HG03442 (cell line): ENCODE results near the gene PCBD2.
"Not testable (repeated sequence)": the region's sequence is repeated elsewhere in the genome, so short reads cannot be mapped to it uniquely, and the experiment has no call there.

Experiments
- ATAC-seq: cut with Tn5 transposase; IDR thresholded peaks from one replicate; pipeline ENCODE4 v1.9.1; 2021; ENCODE audit warnings: mild to moderate bottlenecking, moderate library complexity; ENCODE audit not compliant: unreplicated experiment

The PCBD2 gene

DNA sequence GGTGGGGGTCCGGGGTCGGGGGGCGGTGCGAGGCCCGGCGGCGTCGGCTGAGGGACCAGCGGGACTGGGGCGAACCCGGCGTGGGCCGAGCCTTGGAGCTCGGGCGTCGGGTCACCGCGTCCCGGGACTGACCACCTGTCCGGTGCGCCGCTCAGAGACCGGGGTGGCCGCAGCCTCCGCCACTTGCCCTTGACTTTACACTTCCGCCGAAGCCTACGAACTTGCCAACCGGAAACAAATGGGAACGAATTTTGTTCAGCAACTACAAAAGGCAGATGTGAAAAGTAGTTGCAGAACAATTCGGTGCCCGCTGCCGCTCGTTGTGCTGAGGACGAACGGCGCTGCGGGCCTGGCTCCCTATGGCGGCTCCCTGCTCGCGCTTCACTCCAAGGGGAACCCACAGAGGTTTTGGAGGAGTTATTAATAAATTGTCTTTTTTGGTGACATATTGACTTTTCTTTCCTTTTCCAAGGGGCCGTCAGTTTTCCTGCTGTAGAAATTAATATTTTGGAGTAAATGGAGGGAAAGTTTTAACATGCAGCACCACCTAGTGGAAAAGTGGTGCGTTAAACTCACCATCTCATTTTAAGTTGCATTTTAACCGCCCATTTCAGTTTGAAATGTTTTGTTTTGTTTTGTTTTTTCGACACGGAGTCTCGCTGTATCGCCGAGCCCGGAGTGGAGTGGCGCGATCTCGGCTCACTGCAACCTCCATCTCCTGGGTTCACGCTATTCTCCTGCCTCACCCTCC lies 490 bp downstream of the PCBD2 start:
- peak; percentile 29 for ATAC-seq

GRCh38 chr5:134906811-134907210 lies 1.9 kb downstream of the PCBD2 start:
- no peak for ATAC-seq

DNA sequence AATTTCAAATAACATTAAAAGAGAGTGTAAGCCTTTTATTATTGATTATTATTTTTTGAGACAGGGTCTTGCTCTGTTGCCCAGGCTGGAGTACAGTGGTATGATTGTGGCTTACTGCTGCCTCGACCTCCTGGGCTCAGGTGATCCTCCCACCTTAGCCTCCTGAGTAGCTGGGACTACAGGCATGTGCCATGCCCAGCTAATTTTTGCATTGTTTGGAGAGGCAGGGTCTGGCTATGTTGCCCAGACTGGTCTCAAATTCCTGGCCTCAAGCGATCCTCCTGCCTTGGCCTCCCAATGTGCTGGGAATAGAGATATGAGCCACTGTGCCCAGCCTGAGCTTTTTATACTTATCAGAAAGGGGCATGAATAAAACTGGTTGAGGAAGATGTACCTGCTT lies 5.8 kb downstream of the PCBD2 start:
- ATAC-seq, result not testable (repeated sequence)

GRCh38 chr5:134911285-134912206 lies 6.6 kb downstream of the PCBD2 start:
- no peak for ATAC-seq

DNA sequence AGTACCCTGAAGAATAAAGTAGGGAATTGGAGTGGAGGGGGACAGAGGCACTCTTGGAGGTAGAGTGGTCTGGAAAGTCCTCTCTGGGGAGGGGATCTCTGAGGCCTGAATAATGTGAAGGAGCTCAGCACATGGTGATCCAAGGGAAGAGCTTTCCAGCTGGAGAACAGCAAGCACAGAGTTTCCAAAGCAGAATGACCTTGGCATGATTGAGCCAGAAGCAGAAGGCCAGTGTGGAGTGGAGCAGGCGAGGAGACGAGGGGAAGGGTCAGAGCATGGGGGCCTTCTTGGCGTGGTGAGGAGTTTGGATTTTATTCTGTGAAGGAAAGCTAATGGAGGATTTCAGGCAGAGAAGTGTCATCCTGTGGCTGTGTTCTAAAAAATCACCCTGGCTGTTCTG lies 8.3 kb downstream of the PCBD2 start:
- ATAC-seq, result no peak

- no peak for ATAC-seq
These were observed 8.9 kb downstream of the PCBD2 start for GRCh38 chr5:134913795-134914194.

- no peak for ATAC-seq
These were observed 12.3 kb downstream of the PCBD2 start for GRCh38 chr5:134917070-134917815.

GRCh38 chr5:134918861-134919260 lies 13.9 kb downstream of the PCBD2 start:
- ATAC-seq, result no peak

GRCh38 chr5:134920848-134921575 lies 16.1 kb downstream of the PCBD2 start:
- ATAC-seq, result no peak

GRCh38 chr5:134932508-134932907 lies 27.6 kb downstream of the PCBD2 start:
- no peak for ATAC-seq

GRCh38 chr5:134934202-134934601 lies 29.3 kb downstream of the PCBD2 start:
- ATAC-seq, result no peak

DNA sequence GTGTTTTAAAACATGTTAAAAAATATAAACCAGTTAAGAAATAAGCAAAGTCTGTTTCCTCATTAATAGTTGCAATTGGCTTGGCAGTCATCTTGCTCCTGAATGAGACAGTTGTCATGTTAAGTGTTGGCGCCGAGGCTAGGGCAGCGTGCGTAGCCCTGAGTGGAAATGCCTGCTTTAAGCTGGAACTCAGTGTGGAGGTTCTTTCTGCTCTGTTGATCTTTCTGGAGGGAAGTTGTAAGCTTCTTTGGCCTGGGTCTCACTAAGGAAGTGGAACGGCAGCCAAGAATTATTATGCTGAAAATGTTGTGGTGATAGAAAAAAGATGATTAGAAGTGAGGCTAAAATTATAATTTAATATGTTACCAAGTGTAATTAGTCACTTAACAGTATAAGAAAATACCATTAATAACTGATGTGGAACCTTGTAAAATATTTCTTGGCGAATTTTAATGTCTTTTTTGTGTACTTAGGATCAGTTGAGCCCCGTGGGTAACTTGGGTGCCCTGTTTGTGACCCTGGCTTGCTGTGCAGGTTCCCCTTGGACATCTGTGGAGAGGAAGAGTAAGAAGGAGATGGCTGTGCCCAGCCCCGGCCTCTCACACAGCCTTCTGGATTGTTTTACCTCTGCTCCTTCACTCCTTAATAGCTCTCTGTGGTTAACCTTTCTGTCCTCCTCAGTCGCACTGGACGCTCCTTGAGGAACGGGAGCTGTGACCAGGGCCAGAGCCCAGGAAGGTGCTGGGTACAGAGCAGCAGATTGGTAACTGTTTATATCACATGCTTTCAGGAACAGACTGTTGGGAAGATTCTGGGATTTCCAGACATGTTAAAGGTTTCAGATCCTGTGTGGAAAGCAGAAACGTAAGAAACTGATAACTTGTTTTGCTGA lies 31.0 kb downstream of the PCBD2 start:
- ATAC-seq, result no peak

DNA sequence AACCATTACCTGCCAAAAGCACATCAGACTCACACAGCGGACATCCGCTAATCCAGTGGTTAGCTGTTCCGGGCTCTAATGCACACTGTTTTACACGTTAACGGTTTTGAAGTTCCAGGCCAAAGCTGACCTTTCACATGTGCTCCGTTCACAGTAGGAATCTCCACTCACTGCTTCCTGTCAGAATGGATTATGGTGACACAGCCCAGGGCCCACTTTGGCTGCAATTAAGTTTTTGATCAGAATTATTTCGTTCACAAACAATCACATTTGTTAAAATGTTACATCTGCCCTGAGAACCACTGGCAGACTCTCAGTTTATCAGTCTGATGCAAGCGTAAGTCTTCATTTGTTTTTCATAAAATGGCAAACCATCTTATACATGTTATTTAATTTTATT lies 32.6 kb downstream of the PCBD2 start:
- no peak for ATAC-seq

GRCh38 chr5:134938030-134938429 lies 33.1 kb downstream of the PCBD2 start:
- ATAC-seq, result no peak

DNA sequence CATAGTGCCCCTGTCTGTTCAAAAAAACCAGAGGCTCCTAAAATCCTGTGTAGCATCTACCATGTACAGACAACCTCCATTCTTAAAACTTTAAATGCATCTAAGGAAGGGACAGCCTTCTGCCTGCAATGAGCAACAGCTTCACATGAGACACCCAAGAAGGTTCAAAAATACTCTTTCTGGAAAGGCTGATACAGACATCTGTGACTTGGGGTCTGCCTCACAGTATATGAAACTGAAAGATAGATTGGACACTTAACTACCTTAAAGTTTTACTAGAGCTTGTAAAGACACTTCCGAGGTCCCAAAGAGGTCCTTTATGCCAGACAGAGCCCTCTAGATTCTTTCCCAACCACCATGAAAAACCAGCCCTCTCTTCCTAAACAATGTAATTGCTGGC lies 34.6 kb downstream of the PCBD2 start:
- no peak for ATAC-seq

GRCh38 chr5:134943547-134943946 lies 38.6 kb downstream of the PCBD2 start:
- ATAC-seq, result no peak

DNA sequence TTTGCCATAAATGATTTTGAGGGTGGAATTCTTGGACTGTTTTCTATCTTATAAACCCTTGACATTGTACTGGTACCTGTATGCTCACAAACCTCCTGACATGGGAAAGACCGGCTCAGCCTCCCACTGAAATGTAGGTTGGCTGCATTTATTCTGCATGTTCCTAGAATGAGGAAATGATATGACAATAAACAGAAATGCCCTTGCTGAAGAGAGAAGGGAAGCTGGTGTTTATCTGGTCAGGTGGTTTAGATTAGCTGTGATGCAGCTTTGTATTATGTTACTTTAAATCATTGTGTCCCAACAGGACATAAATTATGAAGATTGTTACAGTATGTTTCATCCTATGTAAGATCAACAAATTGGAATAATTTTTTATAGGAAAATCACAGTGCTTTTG lies 39.7 kb downstream of the PCBD2 start:
- ATAC-seq, result no peak

DNA sequence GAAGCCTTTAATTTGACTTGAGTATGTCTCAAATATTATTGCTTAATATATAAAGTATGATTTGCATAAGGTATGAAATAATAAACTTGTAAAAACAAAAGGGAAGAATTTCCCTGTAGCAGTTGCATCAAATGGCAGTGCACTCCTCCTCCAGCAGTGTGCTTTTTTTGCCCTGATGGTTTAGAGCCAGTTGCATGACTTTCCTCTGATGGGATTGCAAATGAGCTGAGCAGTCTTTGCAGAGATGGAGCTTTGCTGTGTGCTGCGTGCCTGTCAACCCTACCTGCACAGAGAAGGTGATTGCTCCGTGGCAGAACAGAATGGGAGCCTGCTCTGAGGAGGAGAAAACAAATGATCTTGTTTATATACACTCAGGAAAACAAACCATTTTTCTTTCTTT lies 40.1 kb downstream of the PCBD2 start:
- no peak for ATAC-seq

- ATAC-seq, result no peak
These were observed 44.0 kb downstream of the PCBD2 start for GRCh38 chr5:134948911-134949310.

- no peak for ATAC-seq
These were observed 44.4 kb downstream of the PCBD2 start for GRCh38 chr5:134949316-134949715.
